H1 (cell line): Measurements from ENCODE around the gene NUDT9. TPM values are rescaled to one million over a fixed set of nuclear protein-coding genes. Genes with fewer than 3 reads are reported as not detected.

Experiments used
- CTCF ChIA-PET: fragments of 300-600 bp; sonication (Branson Sonifier 250); formaldehyde crosslinking; loops from one replicate; lab custom pipeline; 2021; ENCODE audit not compliant: partially characterized antibody; lab: Charles Lee
- POLR2A ChIA-PET: fragments of 300-600 bp; sonication (Branson Sonifier 250); formaldehyde crosslinking; loops from one replicate; lab custom pipeline; 2021; ENCODE audit warnings: inconsistent platforms; ENCODE audit not compliant: partially characterized antibody; lab: Charles Lee
- DNase-seq, 2 experiments: peaks; one replicate each; pipeline versions ENCODE4 v3.0.0 to v3.0.0-alpha.2; 2010 to 2022; ENCODE audit warnings: low spot score in 2 of 2, low read depth in 1 of 2, mixed read lengths in 1 of 2
- FAIRE-seq: peaks from 2 replicates; lab custom pipeline; 2011; peaks lifted over from hg19 to GRCh38; lab: Jason Lieb, UNC
- H2AFZ ChIP-seq: 2 replicates; pipeline ENCODE4 v1.8.1; 2012; ENCODE audit warnings: low read length, inconsistent platforms
- H2AK5ac ChIP-seq: 2 replicates; pipeline ENCODE4 v1.6.1; 2013; ENCODE audit warnings: low read depth, low read length
- H2BK120ac ChIP-seq: replicated peaks from 2 replicates; pipeline ENCODE3; 2013; ENCODE audit warnings: low read depth, low read length, inconsistent platforms
- H2BK12ac ChIP-seq: 2 replicates; pipeline ENCODE4 v1.6.1; 2013; ENCODE audit warnings: low read depth, low read length
- H2BK15ac ChIP-seq: 2 replicates; pipeline ENCODE4 v1.6.1; 2013; ENCODE audit warnings: low read length
- H2BK20ac ChIP-seq: 2 replicates; pipeline ENCODE4 v1.6.1; 2013; ENCODE audit warnings: low read length
- H2BK5ac ChIP-seq: 2 replicates; pipeline ENCODE4 v1.6.1; 2013; ENCODE audit warnings: low read depth, low read length
- H3K14ac ChIP-seq: 2 replicates; pipeline ENCODE4 v1.6.1; 2013; ENCODE audit warnings: inconsistent platforms; ENCODE audit not compliant: insufficient read length
- H3K18ac ChIP-seq: 2 replicates; pipeline ENCODE4 v1.6.1; 2013; ENCODE audit warnings: low read length; ENCODE audit errors: extremely low read depth
- H3K23ac ChIP-seq: 2 replicates; pipeline ENCODE4 v1.6.1; 2013; ENCODE audit warnings: inconsistent platforms; ENCODE audit not compliant: insufficient read length
- H3K23me2 ChIP-seq: 2 replicates; pipeline ENCODE4 v1.6.1; 2013; ENCODE audit warnings: low read depth, low read length
- H3K27ac ChIP-seq: 2 replicates; pipeline ENCODE4 v1.6.1; 2011; ENCODE audit warnings: low read depth, low read length, inconsistent platforms
- H3K27me3 ChIP-seq, 4 experiments: replicated peaks in 1 of 4; 1 replicate in 1 of 4; 2 replicates in 3 of 4; pipeline versions ENCODE4 v1.6.1 to v1.8.1; 2011 to 2013; ENCODE audit warnings: low read length in 3 of 4, mild to moderate bottlenecking in 3 of 4, inconsistent platforms in 2 of 4, mixed read lengths in 2 of 4, moderate library complexity in 1 of 4; ENCODE audit not compliant: control insufficient read depth in 3 of 4, insufficient read depth in 3 of 4; ENCODE audit errors: extremely low read depth in 1 of 4
- H3K36me3 ChIP-seq, 4 experiments: 2 replicates each; pipeline versions ENCODE4 v1.6.1 to v1.8.1; 2011 to 2013; ENCODE audit warnings: mild to moderate bottlenecking in 4 of 4, low read length in 3 of 4, moderate library complexity in 2 of 4, control low read depth in 1 of 4, inconsistent platforms in 1 of 4; ENCODE audit not compliant: insufficient read depth in 4 of 4, control insufficient read depth in 2 of 4
- H3K4ac ChIP-seq: replicated peaks from 2 replicates; pipeline ENCODE3; 2013; ENCODE audit warnings: low read length, low read depth, mixed read lengths, inconsistent platforms; ENCODE audit not compliant: insufficient read length
- H3K4me1 ChIP-seq, 4 experiments: replicated peaks in 1 of 4; 1 replicate in 1 of 4; 2 replicates in 3 of 4; pipeline versions ENCODE4 v1.6.1 to v1.8.1; 2011 to 2013; ENCODE audit warnings: low read length in 3 of 4, inconsistent platforms in 2 of 4, mixed read lengths in 1 of 4; ENCODE audit not compliant: insufficient read depth in 4 of 4, control insufficient read depth in 3 of 4
- H3K4me2 ChIP-seq, 2 experiments: 2 replicates each; pipeline versions ENCODE4 v1.6.1 to v1.8.1; 2011 to 2013; ENCODE audit warnings: low read depth in 2 of 2, low read length in 2 of 2, control low read depth in 1 of 2, inconsistent platforms in 1 of 2, mild to moderate bottlenecking in 1 of 2; ENCODE audit not compliant: insufficient read depth in 1 of 2
- H3K4me3 ChIP-seq, 4 experiments: fragments of 200-600, 300-600 bp in 1 of 4; sonication (generic), shearing (Covaris generic), sonication (Bioruptor Twin) in 1 of 4; 2 replicates each; pipeline versions ENCODE4 v1.5.1 to v1.8.1; 2011 to 2016; ENCODE audit warnings: low read length in 4 of 4, low read depth in 3 of 4, control low read depth in 2 of 4, inconsistent platforms in 2 of 4, mild to moderate bottlenecking in 2 of 4, mixed read lengths in 1 of 4, moderate library complexity in 1 of 4; ENCODE audit not compliant: insufficient read depth in 2 of 4; ENCODE audit errors: extremely low read depth in 1 of 4
- H3K56ac ChIP-seq: replicated peaks from 2 replicates; pipeline ENCODE3; 2013; ENCODE audit warnings: low read depth, mild to moderate bottlenecking, mixed read lengths, low read length, inconsistent platforms; ENCODE audit not compliant: insufficient read length
- H3K79me1 ChIP-seq: 2 replicates; pipeline ENCODE4 v1.6.1; 2013; ENCODE audit warnings: low read depth, low read length, control low read depth
- H3K79me2 ChIP-seq, 2 experiments: 2 replicates each; pipeline versions ENCODE4 v1.6.1 to v1.8.1; 2012 to 2013; ENCODE audit warnings: low read length in 2 of 2, mild to moderate bottlenecking in 2 of 2, inconsistent platforms in 1 of 2; ENCODE audit not compliant: insufficient read depth in 2 of 2, control insufficient read depth in 1 of 2
- H3K9ac ChIP-seq, 4 experiments: replicated peaks in 1 of 4; 1 replicate in 1 of 4; 2 replicates in 3 of 4; pipeline versions ENCODE4 v1.6.1 to v1.8.1; 2011 to 2013; ENCODE audit warnings: low read depth in 3 of 4, low read length in 3 of 4, control low read depth in 2 of 4, mild to moderate bottlenecking in 2 of 4, moderate library complexity in 2 of 4, inconsistent platforms in 1 of 4; ENCODE audit errors: extremely low read depth in 1 of 4
- H3K9me3 ChIP-seq, 2 experiments: 2 replicates each; pipeline versions ENCODE4 v1.6.1 to v1.8.1; 2012 to 2013; ENCODE audit warnings: mild to moderate bottlenecking in 2 of 2, moderate library complexity in 2 of 2, control low read depth in 1 of 2, inconsistent platforms in 1 of 2, low read depth in 1 of 2, low read length in 1 of 2, mixed read lengths in 1 of 2; ENCODE audit not compliant: insufficient read depth in 2 of 2
- H4K20me1 ChIP-seq, 2 experiments: replicated peaks in 1 of 2; 2 replicates each; pipeline versions ENCODE3 to v1.8.1; 2011 to 2013; ENCODE audit warnings: inconsistent platforms in 2 of 2, low read length in 2 of 2, mild to moderate bottlenecking in 1 of 2; ENCODE audit not compliant: insufficient read depth in 2 of 2, control insufficient read depth in 1 of 2
- H4K5ac ChIP-seq: 2 replicates; pipeline ENCODE4 v1.6.1; 2013; ENCODE audit warnings: low read length, low read depth, mixed read lengths, inconsistent platforms; ENCODE audit not compliant: insufficient read length
- H4K8ac ChIP-seq: 2 replicates; pipeline ENCODE4 v1.8.0; 2013; ENCODE audit warnings: mild to moderate bottlenecking, moderate library complexity, low read length, inconsistent platforms; ENCODE audit not compliant: insufficient read depth; ENCODE audit errors: extremely low read depth
- H4K91ac ChIP-seq: replicated peaks from 2 replicates; pipeline ENCODE3; 2013; ENCODE audit warnings: low read length, mixed read lengths, inconsistent platforms; ENCODE audit not compliant: insufficient read length
- BRCA1 ChIP-seq: IDR thresholded peaks from 2 replicates; pipeline ENCODE4 v1.6.1; 2012; ENCODE audit warnings: low read depth, low read length, improper control_type of control experiment
- FOSL1 ChIP-seq: IDR thresholded peaks from 2 replicates; pipeline ENCODE4 v1.6.1; 2011; ENCODE audit warnings: mild to moderate bottlenecking, low read depth, low read length, moderate library complexity; ENCODE audit not compliant: insufficient read depth
- KDM1A ChIP-seq: fragments of 200-600, 300-600 bp; sonication (generic); IDR thresholded peaks from 2 replicates; pipeline ENCODE4 v1.7.1; 2016; ENCODE audit warnings: mild to moderate bottlenecking, low read length, borderline replicate concordance
- KDM4A ChIP-seq: IDR thresholded peaks from one replicate; pipeline ENCODE4 v1.7.1; 2012; ENCODE audit warnings: low read depth, mild to moderate bottlenecking, moderate library complexity, low read length, inconsistent platforms; ENCODE audit not compliant: severe bottlenecking
- MAFK ChIP-seq: IDR thresholded peaks from 2 replicates; pipeline ENCODE4 v1.6.1; 2012; ENCODE audit warnings: low read depth, mild to moderate bottlenecking, improper control_type of control experiment, low read length
- PHF8 ChIP-seq: fragments of 200-600 bp; sonication (generic); conservative IDR thresholded peaks from 2 replicates; pipeline ENCODE4 v1.7.1; 2012; ENCODE audit warnings: low read depth, mild to moderate bottlenecking, inconsistent platforms, low read length, moderate library complexity
- RNF2 ChIP-seq: fragments of 200-900, 300-1000 bp; sonication (generic); IDR thresholded peaks from 2 replicates; pipeline ENCODE4 v1.7.1; 2016; ENCODE audit warnings: borderline replicate concordance, low read depth, mild to moderate bottlenecking, antibody characterized with exemption, low read length; ENCODE audit not compliant: poor library complexity, severe bottlenecking; ENCODE audit errors: missing control alignments
- SIN3A ChIP-seq, 2 experiments: IDR thresholded peaks in 1 of 2; conservative IDR thresholded peaks in 1 of 2; 2 replicates each; pipeline ENCODE4 v1.6.1; 2011 to 2012; ENCODE audit warnings: low read length in 2 of 2, improper control_type of control experiment in 1 of 2, low read depth in 1 of 2, mild to moderate bottlenecking in 1 of 2
- SIX5 ChIP-seq: IDR thresholded peaks from 2 replicates; pipeline ENCODE4 v1.6.1; 2011; ENCODE audit warnings: mild to moderate bottlenecking, low read depth, low read length
- WGBS, 2 experiments: shearing (Covaris generic) in 1 of 2; methylation state at CpG; one replicate each; pipeline versions ENCODE4 v1.1.6 to v1.1.7; 2013 to 2015; ENCODE audit warnings: low lambda C conversion rate in 2 of 2, mixed read lengths in 2 of 2, inconsistent platforms in 1 of 2, low coverage in 1 of 2, missing lambda C conversion rate in 1 of 2; ENCODE audit not compliant: insufficient replicate concordance in 2 of 2, insufficient coverage in 1 of 2, insufficient read length in 1 of 2; ENCODE audit errors: extremely low coverage in 1 of 2, missing lambda C conversion rate in 1 of 2; 5-methylcytosine and 5-hydroxymethylcytosine counted together
- polyA plus RNA-seq, 7 experiments: library from polyadenylated mRNA; depleted of rRNA in 3 of 7; stranded (reverse) in 5 of 7; unstranded in 2 of 7; fragments of >200 nt in 5 of 7; fragments of 200-250 nt in 2 of 7; gene quantifications; 1 replicate in 5 of 7; 2 replicates in 1 of 7; 4 replicates in 1 of 7; pipeline versions ENCODE4 v1.2.1 to v1.2.3, GENCODE V29; 2011 to 2013; ENCODE audit warnings: missing spikeins in 2 of 7, mixed read lengths in 2 of 7
- total RNA-seq: library from RNA; stranded (reverse); fragmentation: NEBNext Ultra II Directional; extraction: Animal tissue kit (Norgen Biotek cat#: 25700); gene quantifications from 2 replicates; pipeline ENCODE4 v1.2.1, GENCODE V29; 2021

Gene NUDT9
- total and polyA plus RNA-seq, 2 of the 8 experiments (the other 6 are each of a cell fraction or from before 2014, with no cell fraction given), result 13.2 to 27.6 TPM

DNA sequence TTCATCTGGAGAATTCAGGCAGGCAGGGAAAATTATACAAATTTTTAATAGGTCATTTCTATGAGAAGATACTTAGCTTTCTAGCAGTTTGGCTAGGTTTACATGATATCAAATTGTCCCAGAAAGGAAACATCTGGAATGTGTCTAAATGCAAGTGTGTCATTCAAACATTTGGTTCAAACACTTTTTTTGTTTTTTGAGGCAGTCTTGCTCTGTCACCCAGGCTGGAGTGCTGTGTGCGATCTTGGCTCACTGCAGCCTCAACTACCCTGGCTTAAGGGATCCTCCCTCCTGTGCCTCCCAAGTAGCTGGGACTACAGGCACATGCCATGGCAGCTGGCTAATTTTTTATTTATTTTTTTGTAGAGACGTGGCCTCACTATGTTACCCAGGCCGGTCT is 75.2 kb downstream of the NUDT9 start:
- no peaks in the 10 kb centered on the region for H3K36me3 ChIP-seq
- H3K27ac ChIP-seq, result no peak overlapping the region
- no peak overlapping the region for H3K4ac ChIP-seq
- POLR2A ChIA-PET, result interaction anchor here (1.0 kb wide), 1 partner anchor 12 kb away, joined by 3 read pairs; no protein-coding TSS in a partner anchor
- no peak overlapping the region for H4K5ac ChIP-seq
- TF ChIP-seq MAFK (no peak), FOSL1 (no peak), SIN3A (conservative IDR thresholded peaks at IDR 0.05 in 1 of 2, IDR thresholded peaks at IDR 0.05 in 1 of 2; ENCODE audit: low read depth in 1 of 2, low read length in 2 of 2) (no peak), KDM1A (no peak), KDM4A (no peak), RNF2 (no peak), PHF8 (no peak), SIX5 (no peak), BRCA1 (no peak)
- TF ChIP-seq, all 59 proteins: peak for 0
- Histone ChIP-seq H2BK120ac (no peak overlapping the region), H3K79me2 (no peaks in the 10 kb centered on the region), H2BK12ac (no peak overlapping the region), H3K4me3 (no peak overlapping the region), H3K79me1 (no peaks in the 10 kb centered on the region), H3K14ac (no peak overlapping the region), H4K20me1 (no peaks in the 10 kb centered on the region), H4K8ac (no peak overlapping the region), H2BK15ac (no peak overlapping the region), H3K23ac (no peak overlapping the region), H3K9ac (no peak overlapping the region), H3K9me3 (no peaks in the 10 kb centered on the region), H2AK5ac (no peak overlapping the region), H3K56ac (no peak overlapping the region), H4K91ac (no peak overlapping the region), H3K23me2 (no peaks in the 10 kb centered on the region), H3K18ac (no peak overlapping the region), H2BK5ac (no peak overlapping the region), H2BK20ac (no peak overlapping the region), H3K4me2 (no peak overlapping the region), H2AFZ (no peak overlapping the region), H3K27me3 (no peaks in the 10 kb centered on the region), H3K4me1 (no peaks in the 10 kb centered on the region)
- 94% methylated on average over 3 of the region's 3 CpGs; no CpG with 5 or more reads in 1 of the 2 experiments for WGBS, 2 experiments
- FAIRE-seq (no peak), DNase-seq (no peak)
- CTCF ChIA-PET, result interaction anchor here (0.9 to 2.8 kb wide), 18 partner anchors 9 to 351 kb away, joined by 3 to 13 read pairs (median 4); no protein-coding TSS in a partner anchor
